Ureter (tissue), 1 donor: ENCODE results near the gene SMG9. TPM values are rescaled to one million over a fixed set of nuclear protein-coding genes. Genes with fewer than 3 reads are reported as not detected.
"Not testable (repeated sequence)": the region's sequence is repeated elsewhere in the genome, so short reads cannot be mapped to it uniquely, and the experiment has no call there.

ENCODE experiments used
- DNase-seq: peaks from one replicate; pipeline ENCODE4 v3.0.0-alpha.2; 2020; ENCODE audit warnings: low spot score
- total RNA-seq: library from RNA; stranded (reverse); gene quantifications from one replicate; pipeline ENCODE4 v1.2.4, GENCODE V29; 2023
- donor health status: DM: yes; HTN: yes; CAD: no.

The SMG9 gene
- total RNA-seq, 1 donor from 2014 or later, result 60.6 TPM

DNA sequence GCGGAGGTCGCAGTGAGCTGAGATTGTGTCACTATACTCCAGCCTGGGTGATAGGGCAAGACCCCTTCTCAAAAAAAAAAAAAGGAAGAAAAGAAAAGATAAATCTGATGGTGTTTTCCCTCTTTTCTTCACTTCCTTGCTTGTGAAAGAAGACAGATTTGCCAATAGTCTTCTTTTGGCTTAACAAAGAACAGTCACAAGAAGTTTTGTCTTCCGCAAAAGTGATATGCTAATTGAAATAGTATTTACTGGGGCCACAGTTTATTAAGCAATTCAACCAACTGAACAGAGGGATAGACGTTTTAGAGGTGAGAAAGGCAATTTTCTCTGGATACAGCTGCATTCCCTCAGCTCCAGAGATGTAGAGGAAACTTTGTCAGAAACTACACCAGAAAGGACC, 61.9 kb downstream of the SMG9 start:
- no peak for DNase-seq

- no peak for DNase-seq
These were observed 62.4 kb downstream of the SMG9 start for GRCh38 chr19:43692385-43692784.

GRCh38 chr19:43691755-43692154, 63.0 kb downstream of the SMG9 start:
- DNase-seq, result no peak

DNA sequence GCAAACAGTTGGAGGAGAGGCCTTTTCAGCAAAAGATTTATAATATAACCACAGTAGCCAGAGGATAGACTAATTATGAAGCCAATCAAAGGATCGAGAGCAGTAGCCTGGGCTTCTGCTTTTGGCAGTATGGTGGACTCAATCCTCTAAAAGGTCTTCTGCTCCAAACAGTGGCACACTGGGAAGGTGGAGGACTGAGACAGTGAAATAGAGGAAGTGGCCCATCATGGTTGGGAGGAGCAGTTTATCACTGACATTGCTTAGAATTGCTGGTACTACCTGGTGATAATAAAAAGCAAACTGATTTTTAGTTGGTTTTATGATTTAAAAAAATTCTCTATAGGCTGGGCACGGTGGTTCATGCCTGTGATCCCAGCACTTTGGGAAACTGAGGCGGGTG, 63.9 kb downstream of the SMG9 start:
- DNase-seq, result no peak

GRCh38 chr19:43690444-43690843, 64.3 kb downstream of the SMG9 start:
- no peak for DNase-seq

DNA sequence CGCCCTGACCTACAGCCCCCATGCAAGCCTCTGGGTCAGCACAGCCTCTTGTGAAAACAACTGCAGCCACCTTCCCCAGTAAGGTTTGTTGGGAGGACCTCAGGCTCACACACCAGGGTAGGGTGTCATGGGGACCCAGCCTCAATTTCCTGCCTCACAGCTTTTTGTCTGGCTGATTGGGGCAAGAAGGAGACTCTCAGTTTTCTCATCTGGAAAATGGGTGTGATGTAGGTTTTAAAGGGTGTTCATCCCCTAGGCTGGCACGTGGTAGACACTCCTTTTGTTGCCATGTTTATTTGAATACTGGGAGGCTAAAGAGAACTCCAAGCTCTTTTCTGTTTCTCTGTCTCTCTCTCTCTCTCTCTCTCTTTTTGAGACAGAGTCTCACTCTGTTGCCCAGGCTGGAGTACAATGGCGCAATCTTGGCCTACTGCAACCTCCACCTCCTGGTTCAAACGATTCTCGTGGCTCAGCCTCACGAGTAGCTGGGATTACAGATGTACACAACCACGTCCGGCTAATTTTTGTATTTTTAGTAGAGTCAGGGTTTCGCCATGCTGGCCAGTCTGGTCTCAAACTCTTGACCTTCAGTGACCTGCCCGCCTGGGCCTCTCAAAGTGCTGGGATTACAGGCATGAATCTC, 66.6 kb downstream of the SMG9 start:
- DNase-seq, result no peak

- no peak for DNase-seq
These were observed 67.1 kb downstream of the SMG9 start for GRCh38 chr19:43687660-43687997.

DNA sequence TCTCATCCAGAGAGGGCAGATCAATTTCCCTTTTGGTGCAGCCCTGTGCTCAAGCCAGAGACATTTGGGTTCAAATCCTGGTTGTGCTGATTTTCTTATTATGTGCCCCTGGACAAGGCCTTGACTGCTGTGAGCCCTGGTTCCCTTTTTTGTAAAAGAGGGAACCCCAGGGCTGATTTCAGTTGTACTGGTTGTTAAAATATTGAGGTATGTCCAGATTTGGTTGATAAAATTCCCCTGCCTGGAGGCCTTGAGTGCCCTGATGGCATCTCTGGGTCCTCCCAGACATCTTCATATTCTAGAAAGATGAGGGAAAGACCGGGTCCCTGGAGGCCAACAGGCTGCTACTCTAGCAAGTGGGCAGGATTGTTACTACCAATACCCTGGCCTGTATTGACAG, 70.4 kb downstream of the SMG9 start:
- no peak for DNase-seq

DNA sequence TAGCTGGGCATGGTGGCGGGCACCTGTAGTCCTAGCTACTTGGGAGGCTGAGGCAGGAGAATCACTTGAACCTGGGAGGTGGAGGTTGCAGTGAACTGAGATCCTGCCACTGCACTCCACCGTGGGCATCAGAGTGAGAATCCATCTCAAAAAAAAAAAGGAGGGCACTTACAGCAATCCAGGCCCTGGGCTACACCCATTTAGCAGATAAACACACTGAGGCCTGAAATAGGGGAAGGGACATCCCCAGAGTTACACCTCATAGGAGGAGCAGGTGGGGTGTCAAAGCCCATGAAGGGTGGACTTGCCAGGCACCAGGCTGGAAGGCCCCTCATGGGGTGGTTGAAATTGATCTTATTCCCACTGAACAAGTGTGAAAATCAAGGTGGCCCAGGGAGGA, 70.9 kb downstream of the SMG9 start:
- DNase-seq, result no peak

DNA sequence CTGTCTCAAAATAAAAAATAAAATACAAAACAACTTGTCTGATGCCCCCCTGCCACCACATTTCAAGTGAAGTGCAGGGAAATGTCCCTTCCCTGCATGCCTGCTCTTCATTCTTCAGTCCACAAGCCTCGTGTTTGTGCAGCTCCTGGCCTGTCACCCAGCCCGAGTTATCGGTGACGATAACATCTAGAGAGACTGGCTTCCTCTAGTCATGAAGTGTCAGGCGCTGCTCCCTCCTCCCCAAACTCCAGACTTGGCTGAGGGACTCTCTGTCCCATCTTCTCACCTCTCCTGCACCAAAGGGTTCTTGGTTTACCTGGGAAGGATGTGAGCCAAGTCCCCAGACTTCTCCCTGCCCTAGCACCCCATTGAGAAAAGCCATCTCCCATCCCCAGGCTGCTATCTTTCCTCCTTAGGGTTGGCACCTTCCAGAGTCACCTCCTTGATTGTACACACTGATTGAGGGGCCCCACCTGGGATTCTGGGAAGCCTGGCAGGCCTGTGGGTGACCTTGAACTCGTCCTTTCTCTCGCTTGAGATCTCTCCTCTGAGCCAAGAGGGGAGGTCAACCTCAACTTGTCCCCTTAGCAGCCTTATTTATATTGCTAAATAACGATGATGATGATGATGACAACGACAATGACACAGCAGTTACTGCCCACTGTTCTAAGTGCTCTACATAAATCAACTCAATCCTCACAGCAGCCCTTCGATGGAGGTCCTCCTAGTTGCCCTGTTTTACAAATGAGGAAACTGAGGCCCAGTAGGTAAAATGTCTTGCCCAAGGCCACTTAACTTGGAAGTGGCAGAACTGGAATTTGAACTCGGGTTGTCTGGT, 71.7 kb downstream of the SMG9 start:
- DNase-seq, result no peak

DNA sequence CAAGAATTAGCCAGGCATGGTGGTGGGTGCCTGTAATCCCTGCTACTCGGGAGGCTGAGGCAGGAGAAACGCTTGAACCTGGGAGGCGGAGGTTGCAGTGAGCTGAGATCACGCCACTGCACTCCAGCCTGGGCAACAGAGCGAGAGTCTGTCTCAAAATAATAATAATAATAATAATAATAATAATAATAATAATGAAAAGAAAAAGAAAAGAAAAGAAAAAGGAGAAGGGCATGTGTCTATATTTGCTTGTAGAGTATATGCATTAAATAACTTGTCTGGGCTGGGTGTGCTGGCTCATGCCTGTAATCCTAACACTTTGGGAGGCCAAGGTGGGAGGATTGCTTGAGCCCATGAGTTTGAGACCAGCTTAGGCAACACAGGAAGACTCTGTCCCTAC, 72.5 kb downstream of the SMG9 start:
- DNase-seq, result not testable (repeated sequence)

GRCh38 chr19:43681821-43682220, 72.9 kb downstream of the SMG9 start:
- no peak for DNase-seq

DNA sequence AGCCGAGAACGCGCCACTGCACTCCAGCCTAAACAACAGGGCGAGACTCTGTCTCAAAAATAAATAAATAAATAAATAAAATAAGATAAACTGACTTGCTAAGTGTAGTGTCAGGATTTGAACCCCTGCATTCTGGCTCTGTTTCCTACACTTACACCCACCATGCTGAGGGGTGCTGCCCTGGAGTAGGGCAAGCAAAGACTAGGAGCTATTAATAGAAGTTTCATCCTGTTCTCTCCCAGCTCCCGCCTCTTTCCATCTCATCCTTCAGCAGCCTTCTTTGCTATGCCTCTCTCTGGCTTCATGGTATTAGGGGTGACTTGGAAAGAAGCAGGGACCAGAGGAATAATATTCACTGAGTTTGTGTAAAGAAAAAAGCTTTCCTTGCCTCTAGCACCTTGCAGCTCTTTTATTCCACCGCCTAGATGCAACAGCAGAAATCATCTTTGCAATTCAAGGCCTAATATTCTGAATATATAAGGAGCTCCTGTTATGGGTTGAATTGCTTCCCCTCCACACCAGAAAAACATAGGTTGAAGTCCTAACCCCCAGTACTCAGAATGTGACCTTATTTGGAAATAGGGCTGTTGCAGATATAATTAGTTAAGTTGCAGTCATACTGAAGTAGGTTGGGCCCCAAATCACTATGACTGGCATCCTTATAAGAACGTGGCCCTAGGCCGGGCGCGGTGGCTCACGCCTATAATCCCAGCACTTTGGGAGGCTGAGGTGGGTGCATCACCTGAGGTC, 76.1 kb downstream of the SMG9 start:
- no peak for DNase-seq

Other genes starting within 250 kb of the SMG9 start
- gene ETHE1, start 227.8 kb downstream of the SMG9 start, total RNA-seq, result 37.4 TPM
- 2.1 TPM for gene ZNF575, start 221.8 kb downstream of the SMG9 start, total RNA-seq
- 20.3 TPM for gene XRCC1, start 179.4 kb downstream of the SMG9 start, total RNA-seq
- 11.8 TPM for gene PINLYP, start 179.2 kb downstream of the SMG9 start, total RNA-seq
- 20.8 TPM for gene IRGQ, start 158.8 kb downstream of the SMG9 start, total RNA-seq
- 20.4 TPM for gene ZNF576, start 158.4 kb downstream of the SMG9 start, total RNA-seq
- gene SRRM5, start 142.9 kb downstream of the SMG9 start, total RNA-seq, result 1.0 TPM
- 30.2 TPM for gene ZNF428, start 135.3 kb downstream of the SMG9 start, total RNA-seq
- gene CADM4, start 115.1 kb downstream of the SMG9 start, total RNA-seq, result 6.6 TPM
- 9.6 TPM for gene PLAUR, start 84.8 kb downstream of the SMG9 start, total RNA-seq
- gene IRGC, start 38.9 kb downstream of the SMG9 start, total RNA-seq, result not detected
- gene KCNN4, start 26.0 kb upstream of the SMG9 start, total RNA-seq, result 69.2 TPM
- 5.9 TPM for gene LYPD5, start 47.5 kb upstream of the SMG9 start, total RNA-seq
- gene ZNF283, start 72.4 kb upstream of the SMG9 start, total RNA-seq, result 15.1 TPM
- 4.8 TPM for gene ZNF404, start 129.0 kb upstream of the SMG9 start, total RNA-seq
- gene ZNF45, start 180.3 kb upstream of the SMG9 start, total RNA-seq, result 15.9 TPM
- gene ZNF221, start 196.3 kb upstream of the SMG9 start, total RNA-seq, result 6.8 TPM
- 9.1 TPM for gene ZNF155, start 229.2 kb upstream of the SMG9 start, total RNA-seq
- 8.8 TPM for gene ZNF230, start 248.0 kb upstream of the SMG9 start, total RNA-seq